GM19397 (cell line): ENCODE results near the gene EXOC4.

Experiments
- ATAC-seq: cut with Tn5 transposase; IDR thresholded peaks from one replicate; pipeline ENCODE4 v1.9.1; 2021; ENCODE audit warnings: mild to moderate bottlenecking, moderate library complexity; ENCODE audit not compliant: unreplicated experiment

EXOC4 gene

DNA sequence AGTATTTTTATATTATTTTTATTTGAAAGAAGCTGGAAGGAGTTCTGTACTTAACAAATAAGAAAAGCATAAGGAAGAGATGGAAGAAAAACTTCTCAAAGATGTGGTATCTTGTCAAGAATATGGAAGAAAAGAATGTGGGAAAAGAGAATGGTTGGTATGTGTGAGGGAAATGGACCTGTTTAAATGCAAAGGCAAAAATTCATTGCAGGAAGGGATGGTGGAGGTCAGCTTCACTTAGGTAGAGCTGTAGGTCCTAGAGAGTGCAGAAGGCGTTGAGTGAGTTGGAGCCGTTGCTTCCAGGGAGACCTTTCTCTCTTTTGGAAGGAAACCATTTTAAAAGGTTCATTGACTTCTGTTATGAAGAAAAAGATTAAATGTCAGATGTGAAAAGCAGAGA, 107.3 kb downstream of the EXOC4 start:
- no peak for ATAC-seq

GRCh38 chr7:133361806-133362205, 108.9 kb downstream of the EXOC4 start:
- ATAC-seq = no peak

DNA sequence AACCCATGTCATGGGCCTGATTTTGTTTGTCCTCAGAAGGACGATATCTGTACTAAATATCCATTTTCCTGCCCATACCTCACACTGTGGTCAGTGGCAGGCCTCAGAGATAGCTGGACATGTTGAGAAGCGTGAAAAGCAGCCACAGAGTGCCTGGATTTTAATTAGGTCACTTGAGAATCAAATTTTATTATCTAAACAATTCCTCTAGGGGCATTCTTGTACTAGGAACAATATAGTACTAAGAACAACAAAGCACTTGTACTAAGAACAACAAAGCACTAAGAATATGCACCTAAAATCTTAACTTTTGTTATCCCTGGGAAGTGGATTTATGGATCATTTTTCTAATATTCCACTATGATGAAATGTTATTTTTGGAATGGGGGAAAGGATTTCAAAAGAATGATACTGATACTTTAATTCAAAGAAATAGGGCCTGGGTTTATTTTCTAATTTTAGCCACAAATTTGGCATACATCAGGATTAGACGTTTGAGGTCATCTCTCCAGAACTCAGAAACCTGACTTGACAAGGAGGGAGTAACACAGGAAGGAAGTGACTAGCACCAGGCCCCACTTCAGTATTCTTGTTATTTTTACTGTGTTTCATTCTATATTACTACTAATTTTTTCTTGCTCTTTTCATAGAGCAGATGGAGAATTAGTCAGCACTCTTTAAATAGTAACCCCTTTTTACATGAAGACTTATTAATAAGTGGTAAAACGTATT, 112.2 kb downstream of the EXOC4 start:
- ATAC-seq = no peak

GRCh38 chr7:133365917-133366316, 113.0 kb downstream of the EXOC4 start:
- ATAC-seq = no peak

- ATAC-seq = no peak
Measured at GRCh38 chr7:133367561-133367960, 114.7 kb downstream of the EXOC4 start.

GRCh38 chr7:133369130-133369529, 116.3 kb downstream of the EXOC4 start:
- ATAC-seq = no peak

GRCh38 chr7:133371616-133372015, 118.7 kb downstream of the EXOC4 start:
- ATAC-seq = no peak

DNA sequence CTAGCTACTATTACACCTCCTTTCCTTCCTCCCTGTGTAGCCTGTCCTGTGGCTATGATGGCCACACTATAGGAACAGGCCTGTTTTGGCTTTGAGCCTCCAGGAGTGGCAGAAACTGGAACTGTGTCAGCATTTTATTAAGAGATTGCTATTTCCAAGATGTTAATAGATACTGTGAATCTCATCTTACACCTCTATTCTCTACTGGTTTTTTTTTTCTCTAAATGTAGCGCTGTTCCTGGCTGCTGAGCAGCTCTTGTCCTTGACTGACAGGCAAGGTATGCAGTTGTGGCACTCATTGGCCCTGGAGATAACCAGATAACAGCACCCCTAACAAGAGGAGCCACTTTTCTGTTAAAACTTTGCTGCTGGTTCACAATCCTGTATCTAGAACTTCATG, 119.5 kb downstream of the EXOC4 start:
- ATAC-seq = no peak

DNA sequence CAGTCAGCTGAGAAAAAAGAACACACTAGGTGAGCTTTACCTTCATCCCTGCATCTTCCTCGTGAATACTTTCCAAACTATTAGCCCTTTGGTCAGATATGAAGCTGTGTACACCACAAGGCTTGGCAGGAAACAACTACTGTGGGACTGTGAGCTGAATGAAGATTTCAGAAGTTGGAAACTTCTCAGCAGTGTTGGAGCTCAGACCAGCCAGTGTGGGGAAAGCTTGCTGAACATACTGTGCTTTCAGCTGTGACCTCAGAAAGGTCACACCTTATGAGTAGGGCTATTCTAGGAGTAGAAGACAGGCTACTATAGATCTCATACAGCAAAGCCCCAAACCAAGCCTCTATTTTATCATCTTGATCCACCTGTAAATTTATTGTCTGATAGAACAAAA, 123.6 kb downstream of the EXOC4 start:
- ATAC-seq = no peak

GRCh38 chr7:133381965-133382364, 129.1 kb downstream of the EXOC4 start:
- ATAC-seq = no peak

GRCh38 chr7:133382775-133383559, 130.1 kb downstream of the EXOC4 start:
- no peak for ATAC-seq

DNA sequence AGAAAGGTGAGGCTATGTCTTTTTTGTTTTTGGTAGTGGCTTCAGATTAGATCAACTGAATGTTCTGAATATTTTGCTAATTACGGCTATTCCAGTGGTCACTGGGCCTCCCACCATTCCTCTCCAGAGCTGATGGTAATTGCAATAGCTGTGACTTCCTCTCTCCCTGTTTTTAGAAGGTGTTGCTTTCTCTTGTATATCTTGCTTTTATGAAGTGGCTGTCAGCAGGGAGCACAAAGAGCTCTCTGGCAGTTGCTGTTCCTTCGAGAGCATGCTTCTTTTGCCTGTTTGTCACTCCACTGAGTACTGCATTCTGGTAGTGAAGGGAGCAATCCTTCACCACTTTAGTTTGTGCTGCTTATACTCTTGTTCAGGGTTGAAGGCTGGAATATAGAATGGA, 133.3 kb downstream of the EXOC4 start:
- ATAC-seq = no peak

DNA sequence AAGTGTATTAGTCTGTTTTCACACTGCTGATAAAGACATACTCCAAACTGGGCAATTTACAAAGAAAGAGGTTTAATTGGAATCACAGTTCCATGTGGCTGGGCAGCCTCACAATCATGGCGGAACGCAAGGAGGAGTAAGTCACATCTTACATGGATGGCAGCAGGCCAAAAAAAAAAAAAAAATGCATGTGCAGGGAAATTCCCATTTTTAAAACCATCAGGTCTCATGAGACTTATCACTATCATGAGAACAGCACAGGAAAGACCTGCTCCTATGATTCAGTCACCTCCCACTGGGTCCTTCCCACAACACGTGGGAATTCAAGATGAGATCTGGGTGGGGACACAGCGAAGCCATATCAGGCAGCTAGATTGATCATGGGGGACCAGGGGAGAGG, 136.8 kb downstream of the EXOC4 start:
- ATAC-seq = no peak

DNA sequence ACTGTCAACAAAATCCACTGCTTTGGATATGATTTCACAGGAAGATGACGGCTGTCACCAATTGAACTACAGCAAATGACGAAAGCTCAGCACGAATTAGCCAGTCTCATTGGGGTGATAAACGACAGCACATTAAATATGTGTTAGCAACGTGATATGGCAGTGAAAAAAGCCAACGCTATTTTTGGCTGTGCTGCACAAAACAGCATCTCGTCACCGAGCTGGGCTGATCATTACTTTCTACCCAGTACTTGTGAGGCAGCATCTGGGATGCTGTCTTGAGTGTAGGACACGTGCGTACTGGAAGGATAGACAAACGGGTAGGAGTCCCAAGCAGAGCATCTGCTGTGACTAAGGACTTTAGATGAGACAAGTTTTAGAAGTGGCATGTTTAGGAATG, 138.3 kb downstream of the EXOC4 start:
- ATAC-seq = no peak

DNA sequence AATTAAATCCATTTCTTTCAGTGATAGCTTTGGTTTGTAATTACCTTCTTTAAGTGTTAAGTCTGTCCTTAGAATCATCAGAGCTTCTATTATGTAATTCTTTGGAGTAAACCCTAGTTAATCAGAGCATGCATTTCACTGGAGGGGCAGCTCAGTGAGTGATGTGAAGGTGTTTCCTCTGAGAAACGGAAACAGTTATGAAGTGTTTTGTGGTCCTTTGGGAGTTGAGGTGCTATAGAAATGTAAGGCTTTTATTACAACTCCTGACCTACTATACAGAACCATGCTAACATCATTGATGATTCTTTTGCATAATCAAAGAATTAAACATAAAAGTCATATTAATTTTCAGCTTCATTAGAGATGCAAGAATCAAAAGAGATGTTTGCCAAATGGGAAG, 141.5 kb downstream of the EXOC4 start:
- no peak for ATAC-seq

DNA sequence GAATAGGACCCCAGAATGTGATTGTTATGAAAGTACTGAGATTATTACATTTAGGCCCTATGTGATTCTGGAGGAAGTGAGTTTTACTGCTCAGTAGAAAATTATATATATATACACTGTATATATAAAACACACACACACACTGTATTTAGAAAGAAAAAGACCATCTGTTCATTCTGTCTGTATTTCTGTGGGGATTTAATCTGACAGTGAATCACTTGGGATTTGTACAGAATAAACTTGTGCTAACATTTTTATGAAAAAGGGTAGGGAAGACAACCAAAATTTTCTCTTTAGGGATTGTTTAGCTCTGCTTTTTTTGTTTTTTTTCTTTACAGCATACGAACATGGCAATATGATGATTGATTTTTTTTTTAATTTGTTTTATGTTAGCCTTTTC, 142.7 kb downstream of the EXOC4 start:
- no peak for ATAC-seq

DNA sequence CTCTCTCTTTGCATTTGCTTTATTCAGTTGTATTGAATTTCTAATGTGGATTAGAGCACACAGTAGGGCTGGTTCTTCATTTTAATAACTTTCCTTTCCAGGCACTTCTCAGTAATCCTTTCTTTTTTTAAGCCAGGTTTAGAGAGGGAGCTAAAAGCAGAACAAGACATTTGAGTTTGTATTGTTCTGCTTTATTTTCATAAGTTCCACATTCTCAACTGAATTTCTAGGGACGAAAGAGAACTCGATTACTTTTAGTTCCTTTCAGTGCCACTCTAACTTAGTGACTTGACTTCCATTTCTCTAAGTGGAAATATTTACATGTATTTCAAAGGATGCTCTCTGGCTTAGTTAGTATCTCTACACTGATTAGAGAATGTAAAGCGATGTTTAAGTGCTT, 145.6 kb downstream of the EXOC4 start:
- ATAC-seq = no peak

DNA sequence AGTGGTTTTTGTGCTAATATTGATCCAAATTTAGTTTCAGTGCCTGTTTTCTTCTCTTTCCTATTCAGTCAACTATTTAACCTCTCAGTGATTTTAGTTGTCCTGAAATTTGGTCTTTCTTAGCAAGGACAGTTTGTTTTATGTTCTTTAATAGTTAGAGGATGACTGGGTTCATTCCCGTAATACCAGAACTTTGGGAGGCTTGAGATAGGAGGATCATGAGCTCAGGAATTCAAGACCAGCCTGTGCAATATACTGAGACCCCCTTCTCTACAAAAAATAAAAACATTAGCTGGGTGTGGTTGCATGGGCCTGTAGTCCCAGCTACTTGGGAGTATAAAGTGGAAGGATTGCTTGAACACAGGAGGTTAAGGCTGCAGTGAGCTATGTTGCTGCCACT, 148.3 kb downstream of the EXOC4 start:
- ATAC-seq = no peak

DNA sequence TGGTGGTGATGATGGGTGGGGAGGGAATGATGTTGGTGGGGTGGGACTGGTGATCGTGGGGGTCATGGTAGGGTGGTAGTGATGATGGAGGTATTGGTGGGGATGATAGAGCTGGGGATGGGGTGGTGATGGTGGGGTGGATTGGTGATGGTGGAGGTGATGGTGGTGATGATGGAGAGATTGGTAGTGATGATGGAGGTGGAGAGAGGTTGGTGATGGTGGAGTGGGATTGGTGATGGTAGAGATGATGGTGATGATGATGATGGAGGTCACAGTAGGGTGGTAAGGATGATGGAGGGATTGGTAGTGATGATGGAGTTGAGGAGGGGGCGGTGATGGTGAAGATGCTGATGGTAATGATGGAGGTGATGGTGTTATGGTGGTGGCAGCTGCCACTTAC, 155.3 kb downstream of the EXOC4 start:
- ATAC-seq = no peak

- no peak for ATAC-seq
Measured at GRCh38 chr7:133409421-133409820, 156.5 kb downstream of the EXOC4 start.

DNA sequence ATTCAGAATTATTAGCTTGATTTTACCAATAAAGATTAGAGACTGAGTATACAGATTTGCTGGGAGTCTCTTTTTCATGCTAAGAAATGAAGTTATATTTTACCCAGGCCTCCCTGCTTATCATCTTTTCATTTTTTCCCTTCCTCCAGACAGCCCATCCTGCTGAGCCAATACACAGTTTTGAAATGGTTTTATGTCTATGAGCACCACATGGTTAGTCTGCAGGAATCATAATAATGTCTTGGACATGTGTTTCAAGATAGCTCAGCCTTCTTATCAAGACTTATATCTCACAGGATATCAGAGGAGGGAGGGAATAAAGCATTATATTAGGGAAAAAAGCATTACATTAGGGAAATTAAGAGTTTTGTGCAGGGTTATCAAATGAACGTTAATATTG, 157.1 kb downstream of the EXOC4 start:
- no peak for ATAC-seq

GRCh38 chr7:133411395-133411794, 158.5 kb downstream of the EXOC4 start:
- no peak for ATAC-seq

DNA sequence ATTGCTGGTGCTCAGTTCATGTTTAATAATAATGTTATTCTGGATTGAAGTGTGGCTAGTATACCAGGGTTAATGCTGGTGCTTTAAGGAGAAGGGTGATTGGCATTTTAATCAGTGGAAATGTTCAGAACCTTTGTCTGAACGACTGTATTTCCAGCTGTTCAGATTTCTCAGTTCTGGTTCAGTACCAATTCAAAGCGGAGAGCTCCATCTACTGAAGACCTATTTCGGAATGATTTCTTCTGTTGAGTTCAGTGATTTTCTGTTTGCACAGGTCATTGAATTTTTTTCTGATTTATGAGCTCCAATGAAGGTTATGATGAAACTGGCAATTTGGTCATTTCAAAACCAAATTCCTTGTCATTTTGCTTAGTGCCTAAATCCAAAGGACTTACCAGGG, 160.1 kb downstream of the EXOC4 start:
- ATAC-seq = no peak
